Measurements from ENCODE around the gene ANO8. TPM values are rescaled to one million over a fixed set of nuclear protein-coding genes. Genes with fewer than 3 reads are reported as not detected.

The ANO8 gene
- total and polyA plus RNA-seq, 2 of the 13 experiments (the other 11 are each of a cell fraction or from before 2014, with no cell fraction given) = 1.8 to 3.5 TPM

DNA sequence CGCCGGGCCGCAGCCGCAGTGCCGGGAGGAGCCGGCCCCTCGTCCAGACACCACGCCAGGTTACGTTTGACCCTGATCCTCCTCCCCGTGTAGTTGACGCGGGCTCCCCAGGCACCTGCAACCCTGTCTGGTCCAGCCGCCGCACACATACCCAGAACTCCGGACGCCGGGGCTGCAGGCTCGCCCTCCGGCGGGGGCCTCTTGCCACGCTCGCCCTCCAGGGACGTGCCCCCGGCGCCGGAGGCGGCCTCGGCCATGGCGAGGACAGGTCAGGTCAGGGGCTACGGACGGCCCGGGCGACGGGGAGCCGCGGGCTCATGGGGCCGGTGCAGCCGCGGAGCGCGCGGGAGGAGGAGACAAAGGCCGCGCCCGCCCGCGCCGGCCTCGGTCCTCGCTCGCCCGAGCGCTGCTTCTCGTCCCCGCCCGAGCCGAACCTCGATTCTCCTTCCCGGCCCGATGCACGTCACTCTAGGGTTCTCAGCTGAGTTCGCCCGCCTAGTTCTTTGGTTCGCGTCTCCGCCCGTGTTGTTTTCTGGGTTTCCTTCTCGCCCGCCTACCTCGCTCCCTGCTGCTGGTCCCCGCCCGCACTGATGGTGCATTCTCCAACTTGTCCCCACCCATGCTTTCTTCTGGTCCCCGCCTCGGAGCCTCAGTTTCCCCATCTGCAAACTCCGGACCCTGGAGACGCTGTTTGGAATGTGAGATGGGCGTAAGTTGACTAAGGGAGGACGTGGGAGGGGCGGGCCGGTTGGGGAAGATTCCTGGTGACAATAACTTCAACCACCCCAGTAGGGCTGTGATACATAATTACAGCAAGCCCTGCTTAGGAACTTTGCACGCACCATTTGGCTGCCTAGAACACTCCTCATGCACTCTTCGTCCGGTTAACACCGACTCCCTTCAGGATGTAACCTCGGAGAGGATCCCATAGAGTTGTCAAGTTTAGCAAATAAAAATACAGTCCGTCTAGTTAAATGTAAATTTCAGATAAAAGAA is at the start of gene ANO8 (continued):
- TF ChIP-seq, protein P1, sequence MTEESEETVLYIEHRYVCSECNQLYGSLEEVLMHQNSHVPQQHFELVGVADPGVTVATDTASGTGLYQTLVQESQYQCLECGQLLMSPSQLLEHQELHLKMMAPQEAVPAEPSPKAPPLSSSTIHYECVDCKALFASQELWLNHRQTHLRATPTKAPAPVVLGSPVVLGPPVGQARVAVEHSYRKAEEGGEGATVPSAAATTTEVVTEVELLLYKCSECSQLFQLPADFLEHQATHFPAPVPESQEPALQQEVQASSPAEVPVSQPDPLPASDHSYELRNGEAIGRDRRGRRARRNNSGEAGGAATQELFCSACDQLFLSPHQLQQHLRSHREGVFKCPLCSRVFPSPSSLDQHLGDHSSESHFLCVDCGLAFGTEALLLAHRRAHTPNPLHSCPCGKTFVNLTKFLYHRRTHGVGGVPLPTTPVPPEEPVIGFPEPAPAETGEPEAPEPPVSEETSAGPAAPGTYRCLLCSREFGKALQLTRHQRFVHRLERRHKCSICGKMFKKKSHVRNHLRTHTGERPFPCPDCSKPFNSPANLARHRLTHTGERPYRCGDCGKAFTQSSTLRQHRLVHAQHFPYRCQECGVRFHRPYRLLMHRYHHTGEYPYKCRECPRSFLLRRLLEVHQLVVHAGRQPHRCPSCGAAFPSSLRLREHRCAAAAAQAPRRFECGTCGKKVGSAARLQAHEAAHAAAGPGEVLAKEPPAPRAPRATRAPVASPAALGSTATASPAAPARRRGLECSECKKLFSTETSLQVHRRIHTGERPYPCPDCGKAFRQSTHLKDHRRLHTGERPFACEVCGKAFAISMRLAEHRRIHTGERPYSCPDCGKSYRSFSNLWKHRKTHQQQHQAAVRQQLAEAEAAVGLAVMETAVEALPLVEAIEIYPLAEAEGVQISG (CRISPR knock-in tag; IDR thresholded peaks at IDR 0.05) = peak; percentile 90
- TF ChIP-seq CCDC6 (CRISPR knock-in tag; IDR thresholded peaks at IDR 0.05) = peak; percentile 92; the same call in 1 of the 2 replicates
- TF ChIP-seq ZNF782 (CRISPR knock-in tag; IDR thresholded peaks at IDR 0.05; ENCODE audit: borderline replicate concordance) = no peak
- no peak for TF ChIP-seq TCF7 (IDR thresholded peaks at IDR 0.05; ENCODE audit: low read depth)
- 0 out of 2 replicates have a peak, but pooled peaks have one; percentile 23 for TF ChIP-seq ZNF44 (CRISPR knock-in tag; IDR thresholded peaks at IDR 0.05)
- peak; percentile 57 for TF ChIP-seq ZNF777 (CRISPR knock-in tag; IDR thresholded peaks at IDR 0.05)
- TF ChIP-seq ZNF354B (CRISPR knock-in tag; IDR thresholded peaks at IDR 0.05) = peak; percentile 71; the same call in 1 of the 2 replicates
- no peak; the same call in 1 of the 2 replicates for TF ChIP-seq ZNF746 (CRISPR knock-in tag; IDR thresholded peaks at IDR 0.05)
- no peak for TF ChIP-seq TRIM22 (IDR thresholded peaks at IDR 0.05)
- no peak for TF ChIP-seq BATF2 (CRISPR knock-in tag; IDR thresholded peaks at IDR 0.05)
- TF ChIP-seq, protein P2, sequence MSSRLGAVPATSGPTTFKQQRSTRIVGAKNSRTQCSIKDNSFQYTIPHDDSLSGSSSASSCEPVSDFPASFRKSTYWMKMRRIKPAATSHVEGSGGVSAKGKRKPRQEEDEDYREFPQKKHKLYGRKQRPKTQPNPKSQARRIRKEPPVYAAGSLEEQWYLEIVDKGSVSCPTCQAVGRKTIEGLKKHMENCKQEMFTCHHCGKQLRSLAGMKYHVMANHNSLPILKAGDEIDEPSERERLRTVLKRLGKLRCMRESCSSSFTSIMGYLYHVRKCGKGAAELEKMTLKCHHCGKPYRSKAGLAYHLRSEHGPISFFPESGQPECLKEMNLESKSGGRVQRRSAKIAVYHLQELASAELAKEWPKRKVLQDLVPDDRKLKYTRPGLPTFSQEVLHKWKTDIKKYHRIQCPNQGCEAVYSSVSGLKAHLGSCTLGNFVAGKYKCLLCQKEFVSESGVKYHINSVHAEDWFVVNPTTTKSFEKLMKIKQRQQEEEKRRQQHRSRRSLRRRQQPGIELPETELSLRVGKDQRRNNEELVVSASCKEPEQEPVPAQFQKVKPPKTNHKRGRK (CRISPR knock-in tag; IDR thresholded peaks at IDR 0.05) = no peak
- TF ChIP-seq MTF1 (CRISPR knock-in tag; IDR thresholded peaks at IDR 0.05) = no peak
- TF ChIP-seq, protein P3, sequence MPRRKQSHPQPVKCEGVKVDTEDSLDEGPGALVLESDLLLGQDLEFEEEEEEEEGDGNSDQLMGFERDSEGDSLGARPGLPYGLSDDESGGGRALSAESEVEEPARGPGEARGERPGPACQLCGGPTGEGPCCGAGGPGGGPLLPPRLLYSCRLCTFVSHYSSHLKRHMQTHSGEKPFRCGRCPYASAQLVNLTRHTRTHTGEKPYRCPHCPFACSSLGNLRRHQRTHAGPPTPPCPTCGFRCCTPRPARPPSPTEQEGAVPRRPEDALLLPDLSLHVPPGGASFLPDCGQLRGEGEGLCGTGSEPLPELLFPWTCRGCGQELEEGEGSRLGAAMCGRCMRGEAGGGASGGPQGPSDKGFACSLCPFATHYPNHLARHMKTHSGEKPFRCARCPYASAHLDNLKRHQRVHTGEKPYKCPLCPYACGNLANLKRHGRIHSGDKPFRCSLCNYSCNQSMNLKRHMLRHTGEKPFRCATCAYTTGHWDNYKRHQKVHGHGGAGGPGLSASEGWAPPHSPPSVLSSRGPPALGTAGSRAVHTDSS (CRISPR knock-in tag; conservative IDR thresholded peaks at IDR 0.05) = no peak
- TF ChIP-seq MAZ (IDR thresholded peaks at IDR 0.05; ENCODE audit: borderline replicate concordance, low read depth, low read length) = peak; percentile 25; the same call in 1 of the 2 replicates
- peak; percentile 83 for TF ChIP-seq MAZ (CRISPR knock-in tag; IDR thresholded peaks at IDR 0.05; ENCODE audit: low read depth)
- TF ChIP-seq, protein P4, sequence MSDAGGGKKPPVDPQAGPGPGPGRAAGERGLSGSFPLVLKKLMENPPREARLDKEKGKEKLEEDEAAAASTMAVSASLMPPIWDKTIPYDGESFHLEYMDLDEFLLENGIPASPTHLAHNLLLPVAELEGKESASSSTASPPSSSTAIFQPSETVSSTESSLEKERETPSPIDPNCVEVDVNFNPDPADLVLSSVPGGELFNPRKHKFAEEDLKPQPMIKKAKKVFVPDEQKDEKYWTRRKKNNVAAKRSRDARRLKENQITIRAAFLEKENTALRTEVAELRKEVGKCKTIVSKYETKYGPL (CRISPR knock-in tag; IDR thresholded peaks at IDR 0.05) = no peak
- TF ChIP-seq, protein P5, sequence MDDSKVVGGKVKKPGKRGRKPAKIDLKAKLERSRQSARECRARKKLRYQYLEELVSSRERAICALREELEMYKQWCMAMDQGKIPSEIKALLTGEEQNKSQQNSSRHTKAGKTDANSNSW (CRISPR knock-in tag; IDR thresholded peaks at IDR 0.05; ENCODE audit: borderline replicate concordance) = no peak; the same call in 1 of the 2 replicates
